Duodenal mucosa (tissue), 2 donors: ENCODE data around the gene ASPN.

Experiments
- H3K27ac ChIP-seq: one replicate; pipeline ENCODE4 v1.7.0; 2013; ENCODE audit warnings: low read depth, low read length
- H3K27me3 ChIP-seq, 2 donors: one replicate each; pipeline ENCODE4 v1.7.0; 2013; ENCODE audit warnings: low read length in 2 of 2, control low read depth in 1 of 2; ENCODE audit not compliant: insufficient read depth in 2 of 2, control insufficient read depth in 1 of 2
- H3K36me3 ChIP-seq, 2 donors: one replicate each; pipeline ENCODE4 v1.7.0; 2013; ENCODE audit warnings: low read length in 2 of 2, control low read depth in 1 of 2; ENCODE audit not compliant: insufficient read depth in 2 of 2, control insufficient read depth in 1 of 2
- H3K4me1 ChIP-seq, 2 donors: one replicate each; pipeline ENCODE4 v1.7.0; 2013; ENCODE audit warnings: low read length in 2 of 2, control low read depth in 1 of 2; ENCODE audit not compliant: insufficient read depth in 2 of 2, control insufficient read depth in 1 of 2
- H3K4me3 ChIP-seq, 2 donors: one replicate each; pipeline ENCODE4 v1.7.0; 2013; ENCODE audit warnings: low read length in 2 of 2, low read depth in 1 of 2
- H3K9ac ChIP-seq, 2 donors: one replicate each; pipeline ENCODE4 v1.7.0; 2013; ENCODE audit warnings: low read length in 2 of 2, low read depth in 1 of 2
- H3K9me3 ChIP-seq, 2 donors: one replicate each; pipeline ENCODE4 v1.7.0; 2013; ENCODE audit warnings: low read length in 2 of 2, control low read depth in 1 of 2; ENCODE audit not compliant: control insufficient read depth in 1 of 2

The ASPN gene

GRCh38 chr9:92507005-92507404 is 24.7 kb upstream of the ASPN start:
- no peak overlapping the region for H3K4me3 ChIP-seq
- no peaks in the 10 kb centered on the region for H3K9me3 ChIP-seq
- H3K27me3 ChIP-seq: no peaks in the 10 kb centered on the region
- no peaks in the 10 kb centered on the region for H3K36me3 ChIP-seq
- peaks cover 0 to 14% of the 10 kb centered on the region in 2 donors for H3K4me1 ChIP-seq
- no peak overlapping the region for H3K9ac ChIP-seq
- no peak overlapping the region for H3K27ac ChIP-seq

DNA sequence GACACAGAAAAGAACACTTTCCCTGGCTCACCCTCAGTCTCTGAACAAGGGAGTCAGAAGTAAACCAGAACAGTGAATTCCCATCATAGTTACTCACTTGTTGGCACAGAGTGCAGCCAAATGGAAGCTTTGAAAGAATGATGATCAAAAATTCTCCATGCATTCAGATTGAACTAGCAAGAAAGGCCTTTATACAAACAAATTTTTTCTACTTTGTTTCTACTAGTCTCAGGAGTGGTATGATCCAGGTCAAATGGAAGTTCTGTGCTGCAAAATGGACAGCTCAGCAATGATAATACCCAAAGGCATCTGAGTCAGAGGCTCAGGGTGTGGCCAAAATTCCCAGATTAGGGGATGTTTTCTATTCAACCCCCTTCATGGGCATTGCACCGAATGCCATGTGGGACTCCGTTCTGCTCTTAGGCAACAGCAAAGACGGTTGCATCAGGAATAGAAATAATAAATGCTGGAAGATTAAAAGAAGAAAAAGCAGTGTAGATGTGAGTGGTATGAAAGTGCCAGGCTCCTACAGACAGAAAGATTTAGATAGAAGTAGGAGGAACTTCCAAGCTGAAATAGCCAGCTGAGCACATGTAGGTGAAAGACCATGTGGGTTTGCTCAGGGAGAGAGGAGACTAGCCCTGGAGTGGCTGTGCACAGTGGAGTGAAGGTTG is 24.0 kb upstream of the ASPN start:
- H3K27ac ChIP-seq: no peak overlapping the region
- H3K4me3 ChIP-seq: no peak overlapping the region
- peaks cover 0 to 14% of the 10 kb centered on the region in 2 donors for H3K4me1 ChIP-seq
- H3K36me3 ChIP-seq: no peaks in the 10 kb centered on the region
- H3K9me3 ChIP-seq: no peaks in the 10 kb centered on the region
- H3K27me3 ChIP-seq: no peaks in the 10 kb centered on the region
- H3K9ac ChIP-seq: no peak overlapping the region

DNA sequence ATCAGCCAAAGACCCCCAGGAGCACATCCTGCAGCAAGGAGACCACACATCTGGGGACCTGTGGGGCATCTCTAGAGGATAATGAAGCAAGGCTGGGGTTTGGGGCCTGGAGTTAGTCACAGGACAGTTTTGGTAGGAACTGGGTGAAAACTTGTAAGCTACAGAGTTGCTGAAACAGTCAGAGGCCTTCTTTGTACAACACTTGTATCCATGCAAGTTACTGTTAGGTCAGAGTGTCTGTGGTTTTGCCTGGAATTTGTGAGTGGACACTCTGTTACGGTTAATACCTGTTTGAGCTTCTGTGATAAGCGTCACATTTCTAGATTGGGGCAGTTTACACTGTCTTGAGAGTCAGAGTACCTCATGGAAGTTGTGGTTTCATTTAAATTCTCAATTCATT is 22.6 kb upstream of the ASPN start:
- H3K9ac ChIP-seq: no peak overlapping the region
- no peak overlapping the region for H3K27ac ChIP-seq
- no peaks in the 10 kb centered on the region for H3K36me3 ChIP-seq
- H3K27me3 ChIP-seq: no peaks in the 10 kb centered on the region
- H3K9me3 ChIP-seq: no peaks in the 10 kb centered on the region
- H3K4me1 ChIP-seq: peaks cover 0 to 14% of the 10 kb centered on the region in 2 donors
- no peak overlapping the region for H3K4me3 ChIP-seq

DNA sequence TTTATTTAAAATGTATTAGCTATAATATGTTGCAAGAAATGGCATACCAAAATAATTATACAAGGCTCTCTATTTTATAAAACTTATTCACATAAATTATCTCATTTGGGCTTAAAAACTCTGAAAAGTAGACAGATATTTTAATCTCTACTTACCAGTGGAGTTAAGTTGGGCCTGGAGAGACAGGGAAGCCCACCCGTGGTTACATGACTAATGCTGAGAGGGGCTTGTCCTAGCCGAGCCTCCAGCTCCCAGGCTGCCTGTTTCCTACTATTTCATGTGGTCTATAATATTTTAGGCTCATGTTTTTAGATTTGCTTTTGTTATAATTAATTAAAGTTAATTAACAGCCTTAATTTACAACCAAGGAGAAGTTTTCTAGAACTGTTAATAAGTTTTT is 20.9 kb upstream of the ASPN start:
- Histone ChIP-seq H3K27me3 (no peaks in the 10 kb centered on the region), H3K36me3 (no peaks in the 10 kb centered on the region), H3K27ac (no peak overlapping the region), H3K9me3 (no peaks in the 10 kb centered on the region), H3K9ac (no peak overlapping the region), H3K4me3 (no peak overlapping the region), H3K4me1 (peaks cover 0 to 12% of the 10 kb centered on the region in 2 donors)

- H3K27ac ChIP-seq: no peak overlapping the region
- H3K4me3 ChIP-seq: no peak overlapping the region
- no peaks in the 10 kb centered on the region for H3K4me1 ChIP-seq
- H3K27me3 ChIP-seq: no peaks in the 10 kb centered on the region
- H3K9me3 ChIP-seq: no peaks in the 10 kb centered on the region
- no peak overlapping the region for H3K9ac ChIP-seq
- H3K36me3 ChIP-seq: no peaks in the 10 kb centered on the region
Measured at GRCh38 chr9:92501671-92502393, 19.5 kb upstream of the ASPN start.

- Histone ChIP-seq H3K9ac (no peak overlapping the region), H3K27me3 (no peaks in the 10 kb centered on the region), H3K4me3 (no peak overlapping the region), H3K9me3 (no peaks in the 10 kb centered on the region), H3K27ac (no peak overlapping the region), H3K4me1 (no peaks in the 10 kb centered on the region), H3K36me3 (no peaks in the 10 kb centered on the region)
Measured at GRCh38 chr9:92500725-92501124, 18.4 kb upstream of the ASPN start.

DNA sequence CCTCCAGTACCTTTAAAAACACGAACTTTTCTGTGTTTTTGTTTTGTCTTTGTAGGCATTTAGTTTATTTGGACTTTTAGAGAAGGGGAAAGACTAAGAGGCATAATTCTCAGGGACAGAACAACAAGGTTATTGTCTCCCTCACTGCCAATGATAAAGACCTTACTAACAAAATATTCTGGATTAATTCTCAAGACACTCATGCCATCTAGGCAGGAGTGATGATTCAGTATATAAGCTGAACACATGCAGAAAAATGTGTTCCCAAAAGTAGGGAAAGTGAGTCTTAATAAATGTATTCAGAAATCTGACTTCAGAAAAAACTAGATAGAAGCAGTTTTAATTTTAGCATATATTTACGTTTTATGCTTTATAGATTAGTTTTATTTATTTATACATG is 17.4 kb upstream of the ASPN start:
- Histone ChIP-seq H3K36me3 (no peaks in the 10 kb centered on the region), H3K27ac (no peak overlapping the region), H3K4me1 (no peaks in the 10 kb centered on the region)

GRCh38 chr9:92496396-92497176 is 14.3 kb upstream of the ASPN start:
- no peaks in the 10 kb centered on the region for H3K4me1 ChIP-seq
- H3K36me3 ChIP-seq: no peaks in the 10 kb centered on the region
- H3K9ac ChIP-seq: no peak overlapping the region
- no peaks in the 10 kb centered on the region for H3K9me3 ChIP-seq
- H3K27me3 ChIP-seq: no peaks in the 10 kb centered on the region
- H3K4me3 ChIP-seq: no peak overlapping the region
- H3K27ac ChIP-seq: no peak overlapping the region

More for the DNA sequence above, 17.4 kb upstream of the ASPN start:
- Histone ChIP-seq H3K27me3 (no peaks in the 10 kb centered on the region), H3K9me3 (no peaks in the 10 kb centered on the region), H3K9ac (no peak overlapping the region), H3K4me3 (no peak overlapping the region)

DNA sequence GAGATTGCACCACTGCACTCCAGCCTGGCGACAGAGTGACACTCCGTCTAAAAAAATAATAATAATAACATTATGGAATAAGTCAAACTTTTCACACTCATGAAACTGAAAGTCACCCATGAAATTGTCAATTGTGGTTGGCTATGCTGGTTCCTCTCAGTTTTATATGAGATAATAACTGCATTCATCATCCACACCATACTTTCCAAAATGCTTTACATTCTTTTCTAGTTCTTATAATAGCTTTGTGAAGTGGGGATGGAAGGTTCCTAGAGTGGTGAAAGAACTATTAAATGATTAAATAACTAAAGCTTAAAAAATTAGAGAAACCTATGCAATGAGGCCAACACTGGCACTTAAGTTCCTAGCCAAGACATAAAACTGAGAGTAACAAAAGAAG is 12.6 kb upstream of the ASPN start:
- no peak overlapping the region for H3K9ac ChIP-seq
- H3K4me1 ChIP-seq: no peaks in the 10 kb centered on the region
- H3K27me3 ChIP-seq: no peaks in the 10 kb centered on the region
- H3K27ac ChIP-seq: no peak overlapping the region
- no peaks in the 10 kb centered on the region for H3K36me3 ChIP-seq
- H3K4me3 ChIP-seq: no peak overlapping the region
- H3K9me3 ChIP-seq: no peaks in the 10 kb centered on the region

DNA sequence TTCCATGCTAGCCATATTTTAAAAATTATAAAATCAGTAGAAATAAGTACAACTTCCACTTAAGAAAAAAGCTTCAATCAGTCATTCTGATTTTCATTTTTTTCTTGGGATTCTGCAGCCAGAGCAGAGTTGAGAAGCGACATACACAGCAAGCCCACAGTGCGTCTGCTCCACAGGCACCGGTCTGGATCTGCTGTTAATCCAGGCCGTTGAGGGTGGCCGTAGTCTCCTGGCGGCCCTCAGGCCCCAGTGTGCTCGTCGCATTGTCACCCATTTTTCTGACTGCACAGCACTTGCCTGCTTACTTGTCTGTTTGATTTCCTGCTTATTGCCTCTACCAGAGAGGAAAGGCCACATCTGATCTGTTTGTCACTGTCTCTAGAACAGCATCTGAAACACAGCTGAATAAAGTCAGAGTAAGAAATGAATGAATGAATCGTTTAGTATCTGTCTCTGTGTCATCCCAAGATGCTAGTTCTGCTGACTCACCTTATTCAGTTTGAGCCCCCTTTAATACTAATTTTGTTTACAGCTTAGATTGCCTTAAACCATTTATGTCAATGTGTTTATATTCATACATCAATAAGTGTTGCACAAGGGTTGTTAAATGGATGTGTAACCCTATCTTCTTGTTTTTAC is 11.6 kb upstream of the ASPN start:
- Histone ChIP-seq H3K36me3 (no peaks in the 10 kb centered on the region), H3K9me3 (no peaks in the 10 kb centered on the region), H3K9ac (no peak overlapping the region), H3K27me3 (no peaks in the 10 kb centered on the region), H3K4me3 (no peak overlapping the region), H3K27ac (no peak overlapping the region), H3K4me1 (no peaks in the 10 kb centered on the region)
